Fibroblast of lung (primary cell): ENCODE data around the gene FRAT2.

ENCODE experiments used
- EZH2 ChIP-seq: IDR thresholded peaks from 2 replicates; pipeline ENCODE4 v1.5.1; 2012; ENCODE audit warnings: low read length, control low read depth, mild to moderate bottlenecking; ENCODE audit errors: missing control alignments
- TF ChIP-seq, protein P1 (sequence below), 2 donors: IDR thresholded peaks in 1 of 2; conservative IDR thresholded peaks in 1 of 2; 1 replicate in 1 of 2; 2 replicates in 1 of 2; pipeline ENCODE4 v1.5.1; 2011 to 2012; ENCODE audit warnings: low read length in 2 of 2, control low read depth in 1 of 2, inconsistent platforms in 1 of 2, low read depth in 1 of 2, mild to moderate bottlenecking in 1 of 2

GRCh38 chr10:97341416-97341815 is 6.9 kb upstream of the FRAT2 start:
- TF ChIP-seq, protein P1, sequence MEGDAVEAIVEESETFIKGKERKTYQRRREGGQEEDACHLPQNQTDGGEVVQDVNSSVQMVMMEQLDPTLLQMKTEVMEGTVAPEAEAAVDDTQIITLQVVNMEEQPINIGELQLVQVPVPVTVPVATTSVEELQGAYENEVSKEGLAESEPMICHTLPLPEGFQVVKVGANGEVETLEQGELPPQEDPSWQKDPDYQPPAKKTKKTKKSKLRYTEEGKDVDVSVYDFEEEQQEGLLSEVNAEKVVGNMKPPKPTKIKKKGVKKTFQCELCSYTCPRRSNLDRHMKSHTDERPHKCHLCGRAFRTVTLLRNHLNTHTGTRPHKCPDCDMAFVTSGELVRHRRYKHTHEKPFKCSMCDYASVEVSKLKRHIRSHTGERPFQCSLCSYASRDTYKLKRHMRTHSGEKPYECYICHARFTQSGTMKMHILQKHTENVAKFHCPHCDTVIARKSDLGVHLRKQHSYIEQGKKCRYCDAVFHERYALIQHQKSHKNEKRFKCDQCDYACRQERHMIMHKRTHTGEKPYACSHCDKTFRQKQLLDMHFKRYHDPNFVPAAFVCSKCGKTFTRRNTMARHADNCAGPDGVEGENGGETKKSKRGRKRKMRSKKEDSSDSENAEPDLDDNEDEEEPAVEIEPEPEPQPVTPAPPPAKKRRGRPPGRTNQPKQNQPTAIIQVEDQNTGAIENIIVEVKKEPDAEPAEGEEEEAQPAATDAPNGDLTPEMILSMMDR (conservative IDR thresholded peaks at IDR 0.05 in 1 of 2, IDR thresholded peaks at IDR 0.05 in 1 of 2; ENCODE audit: low read depth in 1 of 2, low read length in 2 of 2) = no peak
- TF ChIP-seq EZH2 = no peak
